Left lung (tissue), 10 donors: ENCODE data around the gene MAN2A1. TPM values are rescaled to one million over a fixed set of nuclear protein-coding genes. Genes with fewer than 3 reads are reported as not detected.
A peak's percentile ranks its signal among the peaks of the same experiment; 100 is the strongest.

Experiments used
- ATAC-seq: fragments of 200-7000 bp; cut with Tn5 transposase; one replicate; pipeline ENCODE4 v1.9.1; 2020; ENCODE audit warnings: moderate library complexity
- DNase-seq, 4 donors: peaks; one replicate each; pipeline ENCODE4 v3.0.0-alpha.2; 2013 to 2020
- H3K27ac ChIP-seq, 2 donors: fragments of 200-600 bp; sonication (generic) in 1 of 2; one replicate each; pipeline versions ENCODE4 v1.5.0 to v1.8.0; 2020 to 2021
- H3K27me3 ChIP-seq, 2 donors: fragments of 200-600 bp; sonication (generic) in 1 of 2; one replicate each; pipeline versions ENCODE4 v1.5.0 to v1.8.0; 2020 to 2021
- H3K36me3 ChIP-seq, 2 donors: fragments of 200-600 bp; sonication (generic) in 1 of 2; one replicate each; pipeline versions ENCODE4 v1.5.0 to v1.8.0; 2020 to 2021
- H3K4me1 ChIP-seq, 2 donors: fragments of 200-600 bp; one replicate each; pipeline ENCODE4 v1.8.0; 2021
- H3K4me3 ChIP-seq, 2 donors: fragments of 200-600 bp; sonication (generic) in 1 of 2; one replicate each; pipeline versions ENCODE4 v1.5.0 to v1.8.0; 2020 to 2021; ENCODE audit warnings: mild to moderate bottlenecking in 1 of 2
- H3K9me3 ChIP-seq, 2 donors: fragments of 200-600 bp; sonication (generic) in 1 of 2; one replicate each; pipeline versions ENCODE4 v1.5.0 to v1.8.0; 2020 to 2021
- CTCF ChIP-seq, 2 donors: fragments of 200-600 bp; sonication (generic) in 1 of 2; IDR thresholded peaks; one replicate each; pipeline versions ENCODE4 v1.5.0 to v1.8.0; 2021; ENCODE audit warnings: antibody characterized with exemption in 2 of 2
- intact Hi-C, 2 donors: fragments of 100-400 bp; cut with DNase I; formaldehyde crosslinking; loops; one replicate each; pipeline versions ENCODE4 v1.11.2 to v1.14.2; 2022
- polyA plus RNA-seq, 6 donors: library from polyadenylated mRNA; unstranded; fragments of 120-200 nt; gene quantifications; one replicate each; pipeline ENCODE4 v1.2.1, GENCODE V29; 2013; ENCODE audit not compliant: insufficient read length in 6 of 6
- total RNA-seq, 2 donors: library from RNA; stranded (reverse); fragmentation: NEBNext Ultra II Directional; extraction: Animal tissue kit (Norgen Biotek cat#: 25700); gene quantifications; one replicate each; pipeline ENCODE4 v1.2.1, GENCODE V29; 2021
- donor health status: DM: no; HTN: yes; CAD: no.
- donor health status: DM: no; HTN: no; CAD: no.

Gene MAN2A1
- total and polyA plus RNA-seq, 8 donors, result 42.2 to 54.7 (median 47.9) TPM

- no peak overlapping the region for H3K27ac ChIP-seq
- no peak for ATAC-seq
- peaks cover 0 to 56% of the 10 kb centered on the region in 2 donors for H3K36me3 ChIP-seq
- DNase-seq, result no peak
- H3K27me3 ChIP-seq, result no peaks in the 10 kb centered on the region
- no peak overlapping the region for H3K4me3 ChIP-seq
- no peaks in the 10 kb centered on the region for H3K4me1 ChIP-seq
- intact Hi-C loops, result no loop called here
- H3K9me3 ChIP-seq, result no peaks in the 10 kb centered on the region
- no peak for TF ChIP-seq CTCF (IDR thresholded peaks at IDR 0.05)
Observed at GRCh38 chr5:109857405-109858031, 167.8 kb downstream of the MAN2A1 start.

GRCh38 chr5:109859537-109859936 is 169.8 kb downstream of the MAN2A1 start:
- peaks cover 0 to 61% of the 10 kb centered on the region in 2 donors for H3K36me3 ChIP-seq
- no peaks in the 10 kb centered on the region for H3K4me1 ChIP-seq
- intact Hi-C loops, result no loop called here
- no peaks in the 10 kb centered on the region for H3K27me3 ChIP-seq
- H3K4me3 ChIP-seq, result no peak overlapping the region
- ATAC-seq, result no peak
- TF ChIP-seq CTCF (IDR thresholded peaks at IDR 0.05), result no peak
- no peak for DNase-seq
- H3K9me3 ChIP-seq, result no peaks in the 10 kb centered on the region
- no peak overlapping the region for H3K27ac ChIP-seq

GRCh38 chr5:109862301-109862700 is 172.6 kb downstream of the MAN2A1 start:
- Histone ChIP-seq H3K27me3 (no peaks in the 10 kb centered on the region), H3K27ac (no peak overlapping the region), H3K9me3 (no peaks in the 10 kb centered on the region), H3K4me3 (no peak overlapping the region), H3K4me1 (no peaks in the 10 kb centered on the region), H3K36me3 (peaks cover 0 to 64% of the 10 kb centered on the region in 2 donors)
- no peak for DNase-seq
- ATAC-seq, result no peak
- no peak for TF ChIP-seq CTCF (IDR thresholded peaks at IDR 0.05)
- intact Hi-C loops, result no loop called here

GRCh38 chr5:109863752-109864151 is 174.0 kb downstream of the MAN2A1 start:
- ATAC-seq, result peak; percentile 38
- Histone ChIP-seq H3K4me1 (no peaks in the 10 kb centered on the region), H3K4me3 (no peak overlapping the region), H3K27me3 (no peaks in the 10 kb centered on the region), H3K27ac (peak overlapping the region in 1 of 2 donors; percentile 29), H3K9me3 (no peaks in the 10 kb centered on the region), H3K36me3 (peaks cover 0 to 60% of the 10 kb centered on the region in 2 donors)
- TF ChIP-seq CTCF (IDR thresholded peaks at IDR 0.05), result no peak
- intact Hi-C loops, result no loop called here
- no peak for DNase-seq

GRCh38 chr5:109865637-109866036 is 175.9 kb downstream of the MAN2A1 start:
- Histone ChIP-seq H3K36me3 (peaks cover 0 to 57% of the 10 kb centered on the region in 2 donors), H3K27ac (no peak overlapping the region), H3K27me3 (no peaks in the 10 kb centered on the region), H3K4me3 (no peak overlapping the region), H3K9me3 (no peaks in the 10 kb centered on the region), H3K4me1 (no peaks in the 10 kb centered on the region)
- no peak for TF ChIP-seq CTCF (IDR thresholded peaks at IDR 0.05)
- intact Hi-C loops, result no loop called here
- ATAC-seq (peak; percentile 62), DNase-seq (no peak)
